Measurements from ENCODE around the gene TCF23.
"Not testable (repeated sequence)": the region's sequence is repeated elsewhere in the genome, so short reads cannot be mapped to it uniquely, and the experiment has no call there.

TCF23 gene

DNA sequence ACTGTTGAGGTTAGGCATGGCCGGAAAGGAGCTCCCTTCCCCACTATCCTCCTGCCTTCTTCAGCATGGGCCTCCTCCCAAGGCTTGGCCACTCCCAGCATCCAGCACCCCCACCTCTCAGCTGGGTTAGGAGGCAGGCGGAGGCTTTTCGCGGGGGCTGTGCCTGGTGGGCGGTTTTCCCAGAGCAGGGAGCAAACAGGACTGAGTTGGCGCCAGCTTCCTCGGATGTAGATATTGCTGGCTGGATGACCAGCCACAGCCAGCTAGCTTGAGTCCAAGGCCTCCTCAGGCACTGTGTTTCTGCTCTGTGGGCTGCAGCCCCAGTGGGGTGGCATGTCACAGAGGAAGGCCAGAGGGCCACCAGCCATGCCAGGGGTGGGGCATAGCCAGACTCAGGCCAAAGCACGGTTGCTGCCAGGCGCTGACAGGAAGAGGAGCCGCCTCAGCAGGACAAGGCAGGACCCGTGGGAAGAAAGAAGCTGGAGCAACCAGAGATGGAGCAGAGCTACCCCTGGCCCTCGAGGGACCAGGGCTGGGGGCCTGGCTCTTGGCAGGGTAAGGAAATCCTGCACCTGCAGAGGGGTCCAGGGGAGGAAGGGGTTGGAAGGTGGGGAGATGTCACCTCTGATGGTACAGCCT lies at the start of gene TCF23:
Gene TCF23 (plus strand): TSS at position 204 of the 639 bp plus-strand sequence. CDS start 130 bp downstream, at position 334.
- no peak for DNase-seq

DNA sequence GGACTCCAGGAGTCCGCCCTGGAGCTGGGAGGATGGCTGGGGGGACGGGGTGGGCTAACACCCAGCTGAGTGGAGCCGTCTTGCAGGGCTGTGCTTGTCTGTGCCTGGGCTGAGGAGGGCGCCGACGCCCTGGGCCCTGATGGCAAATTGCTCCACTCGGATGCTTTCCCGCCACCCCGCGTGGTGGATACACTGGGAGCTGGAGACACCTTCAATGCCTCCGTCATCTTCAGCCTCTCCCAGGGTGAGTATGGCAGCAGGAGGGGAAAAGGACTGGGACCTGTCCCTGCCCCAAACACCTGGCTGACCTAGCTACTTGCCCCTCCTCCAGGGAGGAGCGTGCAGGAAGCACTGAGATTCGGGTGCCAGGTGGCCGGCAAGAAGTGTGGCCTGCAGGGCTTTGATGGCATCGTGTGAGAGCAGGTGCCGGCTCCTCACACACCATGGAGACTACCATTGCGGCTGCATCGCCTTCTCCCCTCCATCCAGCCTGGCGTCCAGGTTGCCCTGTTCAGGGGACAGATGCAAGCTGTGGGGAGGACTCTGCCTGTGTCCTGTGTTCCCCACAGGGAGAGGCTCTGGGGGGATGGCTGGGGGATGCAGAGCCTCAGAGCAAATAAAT lies 49.4 kb upstream of the TCF23 start:
- DNase-seq = no peak

DNA sequence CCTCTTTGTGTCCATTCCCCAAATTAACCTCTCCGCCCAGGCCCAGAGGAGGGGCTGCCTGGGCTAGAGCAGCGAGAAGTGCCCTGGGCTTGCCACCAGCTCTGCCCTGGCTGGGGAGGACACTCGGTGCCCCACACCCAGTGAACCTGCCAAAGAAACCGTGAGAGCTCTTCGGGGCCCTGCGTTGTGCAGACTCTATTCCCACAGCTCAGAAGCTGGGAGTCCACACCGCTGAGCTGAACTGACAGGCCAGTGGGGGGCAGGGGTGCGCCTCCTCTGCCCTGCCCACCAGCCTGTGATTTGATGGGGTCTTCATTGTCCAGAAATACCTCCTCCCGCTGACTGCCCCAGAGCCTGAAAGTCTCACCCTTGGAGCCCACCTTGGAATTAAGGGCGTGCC lies 48.8 kb upstream of the TCF23 start:
- no peak for DNase-seq

DNA sequence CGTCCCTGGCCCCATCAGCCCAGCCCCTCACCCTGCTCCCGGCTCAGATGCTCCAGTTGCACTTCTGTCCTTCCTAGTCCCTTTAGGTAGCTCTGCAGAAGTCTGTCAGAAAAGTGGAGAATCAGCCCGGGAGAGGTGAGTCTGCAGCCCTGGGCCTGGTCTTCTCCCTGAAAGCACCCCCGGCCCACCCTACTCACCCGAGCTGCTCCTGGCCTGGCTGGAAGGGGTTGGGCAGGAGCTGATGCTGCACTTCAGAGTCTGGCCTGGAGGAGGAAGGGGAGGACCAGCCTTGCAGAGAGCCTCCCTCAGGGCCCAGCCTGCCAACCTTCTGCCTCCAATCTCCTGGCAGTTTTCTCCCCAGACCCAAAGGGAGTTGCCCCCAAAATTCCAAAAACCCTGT lies 46.5 kb upstream of the TCF23 start:
- DNase-seq = no peak

GRCh38 chr2:27105981-27106380 lies 42.8 kb upstream of the TCF23 start:
- DNase-seq = no peak

DNA sequence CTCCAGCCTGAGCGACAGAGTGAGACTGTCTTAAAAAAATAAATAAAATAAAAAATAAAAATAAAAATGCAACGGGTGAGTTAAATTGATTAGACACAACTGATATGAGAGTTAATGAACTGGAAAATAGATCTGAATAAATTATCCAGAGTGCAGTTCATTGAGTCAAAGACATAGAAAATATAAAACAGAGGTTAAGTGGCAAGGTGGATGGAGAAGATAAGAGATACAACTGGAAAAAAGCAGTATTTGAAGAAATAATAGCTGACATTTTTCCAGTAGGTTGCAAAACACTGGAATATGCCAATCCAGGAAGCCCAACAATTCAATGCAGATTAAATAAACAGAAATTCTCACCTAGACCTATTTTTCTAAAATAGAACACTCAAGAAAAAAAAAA lies 40.6 kb upstream of the TCF23 start:
- DNase-seq = no peak

- DNase-seq = no peak
These were observed 39.7 kb upstream of the TCF23 start for GRCh38 chr2:27109083-27109482.

- not testable (repeated sequence) for DNase-seq
These were observed 38.0 kb upstream of the TCF23 start for GRCh38 chr2:27110603-27111352.

- DNase-seq = not testable (repeated sequence)
These were observed 37.3 kb upstream of the TCF23 start for GRCh38 chr2:27111392-27112078.

DNA sequence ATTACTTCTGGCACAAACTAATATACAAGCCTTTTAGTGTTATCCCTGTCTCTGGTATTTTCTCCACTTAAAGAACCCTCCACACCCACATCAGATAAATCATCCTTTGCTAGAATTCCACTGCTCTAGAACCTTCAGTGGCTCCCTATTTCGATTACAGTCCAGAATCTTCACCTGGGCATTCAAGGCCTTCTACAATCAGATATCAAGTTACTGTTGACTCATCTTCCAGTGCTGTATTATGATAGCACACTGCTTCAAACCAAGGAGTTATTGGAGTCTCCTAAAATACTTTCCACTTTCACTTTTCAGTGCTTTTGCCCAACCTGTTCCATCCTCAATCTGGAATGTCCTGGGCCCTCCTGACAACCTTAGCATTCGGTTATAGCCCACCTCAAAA lies 33.3 kb upstream of the TCF23 start:
- DNase-seq = no peak

DNA sequence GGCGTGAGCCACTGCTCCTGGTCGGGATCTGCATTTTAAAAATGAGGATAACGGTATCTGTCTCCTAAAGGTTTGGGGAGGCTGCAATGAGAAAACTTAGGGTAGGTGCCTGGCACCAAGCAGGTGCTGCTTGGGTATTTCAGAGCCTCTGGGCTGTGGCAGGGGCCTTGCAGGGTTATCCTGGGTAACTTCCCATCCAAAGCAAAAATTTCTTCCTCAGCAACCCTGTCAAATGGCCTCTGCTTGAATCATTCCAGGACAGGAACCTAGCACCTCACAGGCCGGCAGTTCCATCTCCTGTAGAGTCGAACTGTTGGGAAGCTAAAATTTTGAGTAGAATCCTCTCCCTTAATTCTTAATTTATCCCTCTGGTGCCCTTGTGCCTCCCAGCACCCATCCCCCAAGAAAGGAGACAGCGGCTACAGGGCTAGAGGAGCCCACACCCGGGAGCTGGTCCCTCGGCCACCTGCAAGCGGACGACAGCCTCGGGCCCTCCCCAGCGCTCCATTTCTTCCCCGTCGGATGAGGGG lies 30.7 kb upstream of the TCF23 start:
- DNase-seq = no peak

GRCh38 chr2:27118525-27119329 lies 30.1 kb upstream of the TCF23 start, which contains the start of gene CGREF1:
Gene CGREF1, minus strand, starts transcription at chr2:27119128. Its CDS starts 14,762 bp downstream, at chr2:27104366.
- DNase-seq = peak; percentile 23

- not testable (repeated sequence) for DNase-seq
These were observed 29.5 kb upstream of the TCF23 start for GRCh38 chr2:27119330-27119670.

DNA sequence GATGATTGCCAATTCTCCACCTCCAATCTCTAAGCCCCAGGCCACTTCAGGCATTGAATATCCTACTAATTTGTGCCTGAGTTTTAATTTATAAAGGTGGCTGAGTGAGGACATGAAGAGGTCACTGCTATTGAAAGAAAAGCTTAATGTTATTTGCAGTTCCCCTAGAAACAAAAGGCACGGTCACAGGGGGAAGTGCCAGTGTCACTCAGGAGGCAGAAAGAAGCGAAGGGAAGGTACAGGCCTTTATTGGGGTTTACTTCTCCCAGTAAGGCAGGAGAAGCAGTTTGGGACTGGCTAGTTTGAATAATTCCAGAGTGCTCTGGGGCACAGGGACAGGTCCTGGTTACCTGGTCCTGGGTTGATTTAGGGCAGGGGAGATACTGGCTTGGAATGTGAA lies 26.9 kb upstream of the TCF23 start:
- DNase-seq = no peak

- no peak for DNase-seq
These were observed 26.0 kb upstream of the TCF23 start for GRCh38 chr2:27122791-27123190.

- DNase-seq = peak; percentile 50
These were observed 25.3 kb upstream of the TCF23 start, which contains the start of gene ABHD1 for GRCh38 chr2:27123302-27124150. Gene ABHD1, plus strand, starts transcription at chr2:27123815. Its CDS starts 134 bp downstream, at chr2:27123949.

DNA sequence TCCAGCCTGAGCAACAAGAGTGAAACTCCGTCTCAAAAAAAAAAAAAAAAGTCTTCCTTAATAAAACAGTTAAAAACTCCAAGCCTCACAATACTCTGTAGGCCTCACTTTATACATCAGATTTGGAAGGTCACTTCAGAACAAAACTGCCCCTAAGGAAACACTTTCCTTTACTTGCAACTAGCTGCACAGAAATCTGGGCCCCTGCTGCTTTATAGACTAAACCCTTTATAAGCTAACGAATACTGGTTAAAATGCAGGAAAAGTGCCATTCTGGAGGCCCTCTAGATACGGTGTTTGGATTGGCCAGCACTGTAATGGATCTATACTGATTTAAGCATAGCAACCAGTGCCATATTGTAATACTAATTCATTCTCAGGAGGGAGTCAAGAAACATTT lies 23.7 kb upstream of the TCF23 start:
- no peak for DNase-seq

- DNase-seq = no peak
These were observed 22.5 kb upstream of the TCF23 start for GRCh38 chr2:27126252-27126710.

GRCh38 chr2:27127883-27128667 lies 20.7 kb upstream of the TCF23 start:
- no peak for DNase-seq
